CD4-positive, alpha-beta T cell treated with Interleukin-21 for 1 hour (primary cell): ENCODE results near the gene ARPC5.
"Not testable (repeated sequence)": the region's sequence is repeated elsewhere in the genome, so short reads cannot be mapped to it uniquely, and the experiment has no call there.

Source experiments
- DNase-seq: peaks from one replicate; pipeline ENCODE4 v3.0.0-alpha.2; 2020

Gene ARPC5

DNA sequence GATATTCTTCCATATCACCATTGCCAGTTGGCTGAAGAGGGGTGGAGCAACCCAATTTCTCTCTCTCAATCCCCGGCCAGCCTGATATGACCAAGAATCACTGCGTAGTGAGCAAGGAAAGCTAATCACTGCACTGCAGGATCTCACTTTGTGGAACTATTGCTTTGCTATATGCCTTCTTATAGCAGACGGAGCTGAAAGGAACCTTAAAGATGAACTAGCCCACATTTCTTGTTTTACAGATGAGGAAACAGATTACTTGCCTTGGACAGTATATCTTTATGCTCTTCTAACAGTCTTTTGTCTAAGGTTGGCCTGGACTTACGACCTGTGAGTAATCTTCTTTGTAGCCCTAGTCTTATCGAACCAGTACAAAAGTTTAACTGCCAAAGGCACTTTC lies 9.9 kb upstream of the ARPC5 start:
- no peak for DNase-seq

DNA sequence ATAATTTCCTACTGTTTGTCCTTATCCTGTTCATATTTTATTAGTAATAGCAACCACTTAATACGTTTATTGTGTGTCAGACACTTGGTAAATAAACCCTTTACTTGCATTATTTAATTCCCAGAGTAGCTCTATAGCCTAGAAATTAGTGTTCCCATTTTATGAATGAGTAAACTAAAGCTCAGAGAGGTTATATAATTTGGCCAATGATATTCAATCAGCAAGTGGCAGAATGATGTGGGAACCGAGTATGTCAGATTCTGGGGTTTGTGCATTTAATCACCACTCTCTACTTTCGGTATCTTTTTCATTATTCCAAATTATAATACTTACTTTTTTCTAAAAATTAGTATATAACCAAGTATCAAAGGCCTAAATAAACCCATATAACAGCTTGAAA lies 6.6 kb upstream of the ARPC5 start:
- no peak for DNase-seq

DNA sequence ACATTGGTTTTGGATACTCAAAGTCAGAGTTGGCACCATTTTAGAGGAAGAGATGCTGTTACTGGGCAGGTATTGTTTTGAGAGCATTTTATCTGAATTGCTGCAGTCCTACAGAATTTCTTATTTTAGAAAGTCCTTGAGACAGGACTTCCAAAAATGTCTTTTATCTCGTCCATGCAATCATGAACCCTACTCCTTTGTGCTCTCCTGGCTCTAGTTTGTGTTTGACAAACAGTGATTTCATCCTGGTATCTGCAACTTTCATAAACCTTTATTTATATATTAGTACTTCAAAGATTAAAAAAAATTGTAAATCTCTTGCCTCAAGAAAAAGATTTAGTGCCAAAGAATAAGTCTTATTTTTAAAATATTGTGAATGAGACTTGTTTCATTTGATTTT lies 4.6 kb upstream of the ARPC5 start:
- DNase-seq = no peak

DNA sequence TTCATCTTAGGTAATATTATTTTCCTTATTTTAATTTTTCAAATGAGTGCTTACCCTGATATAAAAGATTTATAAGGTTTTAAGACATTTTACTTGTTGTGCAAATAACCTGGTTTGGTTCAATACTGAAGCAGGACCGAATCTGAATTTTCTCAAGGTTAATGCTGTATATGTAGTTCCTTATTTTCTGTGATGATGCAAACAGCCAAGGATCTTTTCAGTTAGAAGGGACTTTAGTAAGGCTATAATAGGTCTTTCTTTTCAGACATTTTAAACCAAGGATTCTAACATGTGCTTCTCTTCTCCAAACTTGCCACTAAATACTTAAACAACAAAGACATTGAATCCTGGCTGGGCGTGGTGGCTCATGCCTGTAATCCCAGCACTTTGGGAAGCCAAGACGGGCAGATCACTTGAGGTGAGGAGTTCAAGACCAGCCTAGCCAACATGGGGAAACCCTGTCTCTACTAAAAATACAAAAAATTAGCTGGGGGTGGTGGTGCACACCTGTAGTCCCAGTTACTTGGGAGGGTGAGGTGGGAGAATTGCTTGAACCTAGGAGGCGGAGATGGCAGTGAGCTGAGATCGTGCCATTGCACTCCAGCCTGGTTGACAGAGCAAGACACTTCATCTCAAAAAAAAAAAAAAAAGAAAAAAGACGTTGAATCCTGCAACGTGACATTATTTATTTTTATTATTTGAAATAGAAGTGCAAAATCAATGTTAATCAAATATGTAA lies 3.2 kb upstream of the ARPC5 start:
- DNase-seq = no peak

DNA sequence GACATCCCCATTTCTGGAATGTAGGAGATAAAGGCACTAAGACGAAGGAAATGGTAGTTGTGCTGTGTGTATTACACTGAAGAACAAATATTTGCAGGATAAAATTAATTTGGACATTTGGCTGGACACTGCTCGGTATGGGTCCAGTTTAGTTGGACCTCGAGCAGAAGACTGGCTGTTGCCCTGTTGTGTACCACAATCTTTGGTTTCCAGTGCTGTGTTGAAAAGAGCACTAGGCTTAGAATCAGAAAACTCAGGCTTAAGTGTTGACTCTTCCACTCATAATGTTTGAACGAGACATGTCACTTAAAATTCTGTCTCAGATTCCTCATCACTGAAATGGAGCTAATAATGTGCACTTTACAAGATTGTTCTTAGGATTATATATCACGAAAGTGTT lies 1.2 kb upstream of the ARPC5 start:
- DNase-seq = no peak

DNA sequence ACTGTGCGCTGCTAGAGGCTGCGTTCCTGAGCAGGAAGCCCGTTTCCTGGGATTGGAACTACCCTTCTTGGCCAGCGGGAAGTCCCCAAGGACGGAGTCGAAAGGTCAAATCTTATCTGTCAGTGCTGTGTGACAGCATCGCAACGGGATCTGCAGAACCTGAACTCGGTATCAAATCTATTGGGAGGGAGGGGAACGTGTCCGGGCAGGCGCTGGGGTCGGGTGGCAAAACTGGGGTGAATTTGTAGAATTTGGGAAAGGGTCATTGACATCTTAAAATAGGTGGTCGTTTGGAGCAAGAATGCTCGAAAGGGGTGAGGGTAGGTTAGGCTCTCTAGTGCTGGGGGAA lies 725 bp upstream of the ARPC5 start:
- no peak for DNase-seq

DNA sequence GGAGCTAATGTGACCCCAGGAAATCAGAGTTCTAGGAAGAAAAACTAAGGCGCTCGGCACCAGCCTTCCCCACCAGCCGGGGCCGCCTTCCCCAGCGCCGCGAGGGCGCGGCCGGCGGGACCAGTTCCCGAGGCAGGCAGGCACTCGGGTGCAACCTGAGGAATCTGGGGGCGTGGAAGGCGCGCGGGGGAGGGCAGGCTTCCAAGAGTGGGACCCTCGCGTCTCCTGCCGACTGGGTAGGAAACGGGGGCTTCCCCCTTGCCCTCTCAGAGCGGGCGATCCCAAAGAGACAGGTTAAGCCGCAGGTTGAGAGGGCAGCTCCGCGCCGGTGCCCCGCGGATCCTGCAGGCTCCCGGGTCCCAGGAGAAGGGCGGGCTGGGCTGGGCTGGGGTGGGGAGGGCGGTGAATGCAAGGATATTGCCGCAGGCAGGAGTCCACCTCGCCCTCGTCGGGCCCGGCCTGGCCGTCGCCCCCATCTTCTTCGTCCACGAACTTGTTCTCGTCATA lies 431 bp downstream of the ARPC5 start:
- DNase-seq = peak; percentile 28

DNA sequence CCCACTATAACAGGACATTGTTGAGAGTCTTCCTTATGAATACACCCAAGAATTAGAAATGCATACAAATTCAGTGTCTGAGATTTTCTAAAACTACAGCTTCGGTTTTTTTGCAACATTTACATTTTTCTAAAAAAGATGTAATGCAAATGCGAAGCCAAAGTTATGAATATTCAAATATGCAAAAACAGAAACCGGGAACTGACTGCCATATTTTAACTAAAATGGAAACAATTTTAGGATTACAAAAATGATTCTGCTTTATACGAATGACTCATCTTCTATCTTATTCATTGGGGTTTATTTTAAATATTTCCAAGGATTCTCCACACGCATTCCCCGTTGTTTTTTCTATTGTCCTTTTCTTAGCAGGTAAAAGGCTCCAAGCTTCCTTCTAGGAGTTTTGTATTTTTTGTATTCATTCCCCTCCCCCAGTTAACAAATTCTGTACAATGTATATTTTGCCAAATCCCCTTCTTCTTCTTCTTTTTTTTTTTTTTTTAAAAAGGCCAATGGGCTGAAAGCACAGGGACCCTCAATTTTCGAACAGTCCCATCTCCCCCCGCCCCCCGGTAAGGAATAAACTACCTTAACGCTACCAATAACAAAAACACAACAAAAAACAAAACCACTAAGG lies 1.0 kb downstream of the ARPC5 start:
- DNase-seq = no peak

DNA sequence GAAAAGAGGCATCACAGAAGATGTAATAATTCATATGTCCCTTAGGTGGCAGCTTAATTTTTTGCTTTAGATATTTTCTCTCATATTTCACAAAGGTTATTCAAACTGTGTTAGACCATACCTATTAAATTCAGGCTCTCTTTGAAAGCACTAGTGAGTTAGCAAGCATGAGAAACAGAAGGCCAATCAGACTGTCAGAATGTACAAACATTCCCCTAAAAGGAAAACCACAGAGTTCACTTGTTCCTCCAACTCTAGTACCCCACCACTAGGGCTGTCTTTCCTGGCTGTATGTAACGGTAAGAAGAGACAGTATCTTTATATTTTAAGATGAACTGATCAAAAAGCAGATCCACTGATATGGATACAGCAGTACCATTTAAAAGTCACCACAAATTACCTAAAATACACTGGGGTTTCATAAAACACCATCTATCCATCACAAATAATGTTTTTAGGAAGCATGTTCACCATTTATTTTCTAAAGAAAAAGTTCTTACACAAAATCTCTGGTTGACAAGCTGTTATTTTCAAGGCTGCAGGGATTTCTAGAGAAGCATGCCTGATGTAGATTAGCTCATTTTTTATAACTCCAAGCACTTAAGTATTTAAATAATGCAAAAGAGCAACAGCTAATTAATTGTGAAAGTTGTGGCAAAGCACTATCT lies 1.8 kb downstream of the ARPC5 start:
- DNase-seq = peak; percentile 75

DNA sequence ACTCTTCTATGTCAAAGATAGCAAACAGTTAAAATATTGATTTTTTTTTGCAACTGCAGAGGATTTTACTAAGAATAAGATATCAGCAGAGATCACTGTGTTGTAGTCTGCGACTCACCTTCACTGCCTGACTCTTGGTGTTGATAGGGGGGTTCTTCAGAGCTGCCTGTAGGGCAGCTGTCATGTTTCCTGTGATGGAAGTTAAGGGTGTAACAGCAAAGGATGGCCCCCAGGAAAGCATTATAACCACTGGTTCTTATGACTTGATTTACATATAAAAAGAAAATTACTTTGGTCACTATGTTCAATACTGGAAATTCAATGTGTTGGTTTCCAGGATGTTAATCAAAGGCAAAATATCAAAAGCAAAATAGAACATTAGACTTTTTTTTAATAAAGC lies 2.6 kb downstream of the ARPC5 start:
- peak; percentile 25 for DNase-seq

DNA sequence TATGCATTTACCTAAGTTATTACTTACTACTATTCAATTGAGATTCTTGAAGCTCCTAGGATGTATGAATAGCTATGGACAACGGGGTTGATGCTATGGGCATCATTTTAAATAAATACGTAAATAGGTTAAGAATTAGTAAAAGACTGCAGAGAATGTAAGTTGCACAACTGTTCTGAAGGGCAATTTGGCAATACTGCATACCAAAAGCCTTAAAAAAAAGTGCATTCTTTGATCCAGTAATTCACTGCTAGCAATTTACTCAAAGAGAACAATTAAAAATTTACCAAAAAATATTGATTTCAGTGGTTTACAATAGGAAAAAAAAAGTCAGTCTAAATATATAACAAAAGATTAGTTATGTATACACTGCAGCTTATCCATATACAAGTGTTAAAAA lies 3.5 kb downstream of the ARPC5 start:
- DNase-seq = no peak

DNA sequence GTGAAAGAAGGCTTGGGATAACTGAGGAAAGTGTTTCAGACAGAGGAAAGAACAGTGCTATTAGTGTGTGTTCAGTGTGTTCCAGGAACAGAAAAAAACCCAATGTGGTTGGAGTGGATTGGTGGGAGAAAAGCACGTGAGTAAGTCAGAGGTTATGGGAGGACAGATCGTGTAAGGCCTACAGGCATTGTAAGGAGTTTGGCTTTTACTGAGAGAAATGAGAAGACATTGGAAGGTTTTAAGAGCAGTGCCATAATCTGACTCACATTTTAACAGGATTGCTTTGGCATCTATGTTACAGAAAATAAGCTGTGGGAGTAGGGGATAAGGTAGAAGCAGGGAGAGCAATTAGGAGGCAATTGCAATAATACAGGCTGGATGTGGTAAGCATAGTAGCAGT lies 4.8 kb downstream of the ARPC5 start:
- DNase-seq = no peak

DNA sequence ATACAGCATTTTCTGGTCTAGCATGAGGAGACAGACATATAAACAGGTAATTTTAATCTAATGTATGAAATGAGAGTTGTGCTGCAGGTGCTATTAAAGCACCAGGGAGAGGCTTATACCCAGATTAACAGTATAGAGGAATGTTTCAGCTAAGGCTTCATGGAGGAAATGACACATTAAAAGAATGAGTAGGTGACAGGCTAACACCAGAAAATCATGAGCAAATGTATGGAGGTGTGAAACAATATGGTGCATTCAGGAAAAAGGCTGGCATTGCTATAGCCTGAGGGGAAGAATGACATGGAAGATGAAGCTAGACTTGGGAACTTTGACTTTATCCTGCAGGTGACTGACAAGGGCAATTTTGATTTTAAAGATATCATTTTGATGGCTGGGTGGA lies 7.0 kb downstream of the ARPC5 start:
- DNase-seq = no peak

DNA sequence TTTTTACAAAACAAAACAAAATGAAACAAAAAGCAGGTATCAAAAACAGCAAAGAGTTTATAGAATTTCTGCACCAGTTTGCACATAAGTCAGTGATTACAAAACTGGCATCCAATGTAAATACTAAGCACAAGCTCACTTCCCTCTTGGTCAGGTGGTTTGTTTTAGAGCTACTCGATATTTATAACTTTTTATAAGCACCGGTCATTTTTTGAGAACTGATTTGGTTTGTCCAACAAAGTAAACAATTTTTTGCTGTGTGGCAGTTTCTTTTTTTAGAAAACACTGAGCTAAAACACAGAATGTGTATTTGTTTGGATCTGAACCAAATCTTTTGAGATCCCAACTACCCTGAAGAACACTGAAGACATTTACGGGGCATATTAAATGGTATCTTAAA lies 9.3 kb downstream of the ARPC5 start:
- DNase-seq = not testable (repeated sequence)

DNA sequence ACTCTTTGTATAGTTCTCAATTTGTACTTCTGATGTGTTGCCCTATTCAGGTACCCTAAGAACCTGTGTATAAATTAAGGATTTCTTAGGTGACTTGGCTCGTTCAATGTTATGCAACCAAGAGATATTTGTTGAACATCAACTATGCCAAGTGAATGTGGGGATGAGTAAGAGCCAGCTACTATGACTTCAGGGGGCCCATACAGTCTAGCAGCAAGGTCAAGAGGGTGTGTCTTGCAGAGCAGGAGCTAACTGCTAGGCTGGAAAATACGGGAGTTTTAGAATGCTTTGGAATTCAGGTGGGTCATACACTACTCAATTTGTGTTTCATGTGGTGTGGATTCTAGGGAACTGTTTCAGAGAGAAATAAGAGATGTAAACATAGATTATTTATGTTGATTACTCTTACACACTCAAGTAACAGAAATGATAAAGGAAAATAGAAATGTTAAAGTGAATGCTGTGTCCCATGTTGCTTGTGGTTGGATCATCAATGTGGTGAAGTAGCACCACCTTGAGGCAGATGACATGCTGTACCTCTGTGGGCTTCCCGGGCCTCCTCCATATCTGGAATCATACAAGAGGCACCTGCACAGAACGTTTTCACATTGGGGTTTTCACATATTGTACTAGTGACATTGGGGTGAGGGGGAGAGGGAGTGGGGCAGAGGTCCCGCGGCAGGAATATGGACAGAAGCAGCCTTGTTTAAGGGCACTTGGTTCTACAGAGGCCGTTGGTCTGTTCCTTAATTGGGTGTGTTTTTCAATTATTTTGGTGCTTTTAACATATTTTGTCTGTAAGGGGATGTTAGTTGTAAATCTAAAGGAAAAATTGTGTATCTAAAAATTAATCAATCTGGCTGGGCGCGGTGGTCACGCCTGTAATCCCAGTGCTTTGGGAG lies 12.4 kb downstream of the ARPC5 start:
- DNase-seq = peak; percentile 69

DNA sequence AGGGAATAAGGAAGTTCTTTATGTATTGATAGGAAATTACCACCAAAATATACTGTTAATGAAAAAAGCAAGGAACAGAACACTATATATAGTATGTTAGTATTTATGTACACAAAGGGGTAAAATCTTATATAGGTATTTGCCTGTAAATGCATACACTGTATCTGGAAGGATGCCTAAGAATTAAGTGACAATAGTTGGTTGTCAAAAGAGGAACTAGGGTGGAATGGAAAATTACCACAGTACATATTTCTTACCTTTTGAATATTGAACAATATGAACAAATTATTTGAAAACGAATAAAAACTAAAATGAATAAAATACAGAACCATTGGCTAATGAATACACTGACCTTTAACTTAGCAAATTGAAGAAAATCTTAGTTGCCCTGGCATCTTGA lies 13.6 kb downstream of the ARPC5 start:
- no peak for DNase-seq

DNA sequence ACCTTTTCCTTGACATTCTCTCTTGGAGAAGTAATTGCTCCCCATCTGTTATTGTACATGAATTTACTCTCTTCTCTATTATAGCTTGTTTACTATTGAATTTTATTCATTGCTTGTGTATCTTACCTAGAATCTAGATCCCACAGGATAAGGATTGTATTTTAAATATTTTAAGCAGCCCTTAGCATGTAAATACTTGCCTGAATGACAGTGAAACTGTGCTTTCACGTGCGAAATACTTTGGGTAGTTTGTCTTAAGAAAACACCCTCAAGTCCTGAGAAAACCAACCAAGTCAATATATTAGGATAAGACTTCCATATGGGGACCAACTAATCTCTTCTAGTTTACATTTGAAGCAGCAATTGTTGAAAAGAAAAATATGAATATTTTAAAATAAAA lies 15.3 kb downstream of the ARPC5 start:
- DNase-seq = no peak

DNA sequence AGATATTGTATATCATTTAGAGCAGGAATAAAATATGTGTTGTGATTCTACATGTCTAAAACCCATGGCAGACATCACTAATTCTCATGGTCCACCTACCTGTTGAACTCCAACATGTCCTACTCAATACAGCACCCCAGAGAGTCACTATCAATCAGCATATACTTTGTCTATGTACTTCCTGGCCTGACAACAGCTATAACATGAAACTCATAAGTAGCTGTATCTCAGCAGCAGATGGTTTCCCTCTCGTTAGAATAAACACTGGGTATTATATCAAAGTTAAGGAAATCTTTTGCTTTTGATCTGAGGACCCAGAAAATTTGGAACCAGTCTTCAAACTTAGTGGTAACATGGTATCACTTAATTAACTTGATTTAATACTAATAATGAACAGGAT lies 15.8 kb downstream of the ARPC5 start:
- DNase-seq = no peak

DNA sequence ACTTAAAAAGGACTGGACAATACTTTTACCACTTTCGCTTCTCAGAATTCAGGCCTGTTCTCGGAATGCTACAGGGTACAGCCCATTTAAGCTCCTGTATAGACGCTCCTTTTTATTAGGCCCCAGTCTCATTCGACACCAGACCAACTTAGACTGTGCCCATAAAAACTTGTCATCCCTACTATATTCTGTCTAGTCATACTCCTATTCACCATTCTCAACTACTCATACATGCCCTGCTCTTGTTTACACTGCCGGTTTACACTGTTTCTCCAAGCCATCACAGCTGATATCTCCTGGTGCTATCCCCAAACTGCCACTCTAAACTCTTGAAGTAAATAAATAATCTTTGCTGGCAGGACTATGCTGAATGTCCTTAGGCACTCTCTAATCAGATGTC lies 17.4 kb downstream of the ARPC5 start:
- not testable (repeated sequence) for DNase-seq

DNA sequence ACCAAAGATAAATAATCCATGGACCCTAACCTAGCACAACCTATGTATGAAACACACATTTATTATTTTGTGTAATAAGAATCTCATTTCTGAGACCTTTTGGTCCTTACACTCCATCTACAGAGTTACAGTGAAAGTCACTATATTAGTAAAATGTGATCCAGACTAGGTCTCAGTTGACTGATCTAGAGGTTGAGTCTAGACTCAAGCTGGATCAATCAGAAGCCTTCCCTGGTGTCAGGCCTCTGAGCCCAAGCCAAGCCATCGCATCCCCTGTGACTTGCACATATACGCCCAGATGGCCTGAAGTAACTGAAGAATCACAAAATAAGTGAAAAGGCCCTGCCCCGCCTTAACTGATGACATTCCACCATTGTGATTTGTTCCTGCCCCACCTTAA lies 22.6 kb downstream of the ARPC5 start:
- DNase-seq = not testable (repeated sequence)

DNA sequence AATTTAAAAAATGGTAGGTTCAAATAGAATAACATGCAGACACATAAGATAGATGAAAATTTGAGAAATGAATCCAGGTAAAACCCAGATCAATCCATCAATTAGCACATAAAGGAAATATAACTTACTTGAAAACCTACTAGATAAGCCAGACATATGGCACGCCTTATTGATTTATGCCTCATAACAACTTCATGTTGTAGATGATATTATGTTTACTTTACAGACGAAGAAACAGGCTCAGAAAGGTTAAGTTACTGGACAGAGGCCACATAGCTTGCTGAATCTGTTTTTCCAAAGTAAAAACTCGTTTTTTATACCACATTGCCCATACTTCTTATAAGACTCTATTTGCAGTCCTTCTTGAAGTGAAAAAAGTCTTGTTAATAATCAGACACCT lies 23.2 kb downstream of the ARPC5 start:
- DNase-seq = no peak

DNA sequence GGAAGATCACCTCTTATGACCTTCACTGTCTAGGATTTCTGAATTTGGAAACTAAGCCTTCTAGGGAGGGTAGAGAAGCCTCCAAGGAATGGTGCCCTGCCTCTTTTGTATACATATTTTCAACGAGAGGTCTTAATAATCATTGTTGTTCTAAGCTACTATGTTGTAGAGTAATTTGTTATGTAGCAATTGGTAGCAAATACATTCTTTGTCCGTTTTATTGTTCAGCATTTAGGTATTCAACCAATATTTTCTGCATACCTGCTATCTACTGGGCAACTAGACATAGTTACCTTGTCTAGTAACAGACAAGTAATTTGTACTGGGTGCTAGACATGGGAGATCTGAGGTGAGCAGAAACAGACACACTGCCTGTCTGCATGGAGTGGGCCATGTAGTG lies 24.6 kb downstream of the ARPC5 start:
- no peak for DNase-seq

DNA sequence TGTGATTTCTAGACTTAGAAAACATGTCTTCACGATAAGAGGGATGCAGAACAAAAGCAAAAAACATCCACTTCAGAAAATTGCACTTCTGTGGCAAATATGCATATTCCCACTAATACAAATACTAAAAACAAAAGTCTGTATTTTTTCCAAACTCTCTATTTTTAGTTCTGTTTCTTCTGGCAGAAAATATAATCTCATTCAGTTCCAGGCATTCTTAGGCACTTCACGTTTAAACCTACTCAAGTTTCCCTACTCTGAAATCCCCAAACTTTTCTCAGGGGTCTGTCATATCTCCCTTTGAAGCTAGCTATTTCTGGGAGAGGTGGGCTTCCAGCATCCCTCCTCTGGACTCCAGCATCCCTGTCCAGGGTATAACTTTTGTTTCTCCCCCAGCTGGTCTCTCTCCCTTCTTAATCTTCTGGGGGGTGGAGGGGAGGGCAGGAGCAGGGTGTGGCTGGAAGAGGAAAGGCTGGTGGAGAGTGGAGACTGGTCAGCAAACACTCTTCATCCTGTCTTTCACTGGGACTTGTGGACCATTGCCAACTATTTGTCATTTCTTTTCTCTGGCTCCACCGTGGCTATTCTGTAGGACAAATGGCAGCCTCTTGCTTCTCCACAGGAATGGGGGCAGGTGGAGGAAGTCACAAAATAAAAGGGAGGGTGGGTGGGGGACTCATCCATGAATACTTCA lies 25.7 kb downstream of the ARPC5 start:
- DNase-seq = no peak
